Panc1 (cell line): ENCODE measurements around the gene SLC5A9. TPM values are rescaled to one million over a fixed set of nuclear protein-coding genes. Genes with fewer than 3 reads are reported as not detected.
"Not testable (repeated sequence)": the region's sequence is repeated elsewhere in the genome, so short reads cannot be mapped to it uniquely, and the experiment has no call there.

Experiments
- ATAC-seq: fragments of 200-7000 bp; cut with Tn5 transposase; 2 replicates; pipeline ENCODE4 v1.9.1; 2020; ENCODE audit warnings: mild to moderate bottlenecking, moderate library complexity
- BruUV-seq: library from RNA; stranded (reverse); fragments of 400-500 nt; replicated peaks from 2 replicates; lab custom pipeline; 2021; lab: Mats Ljungman, UMichigan
- CTCF ChIA-PET: fragments of 300-600 bp; sonication (Branson Sonifier 250); formaldehyde crosslinking; loops from one replicate; lab custom pipeline; 2022; ENCODE audit warnings: antibody characterized with exemption; lab: Charles Lee
- POLR2A ChIA-PET: fragments of 300-600 bp; sonication (Branson Sonifier 250); formaldehyde crosslinking; loops from one replicate; lab custom pipeline; 2022; ENCODE audit warnings: antibody characterized with exemption; lab: Charles Lee
- DNase-seq: peaks from one replicate; pipeline ENCODE4 v3.0.0-alpha.2; 2010; ENCODE audit warnings: low read depth, low spot score
- H3K27ac ChIP-seq: 2 replicates; pipeline ENCODE4 v1.5.1; 2011; ENCODE audit warnings: mild to moderate bottlenecking, low read length, inconsistent platforms
- H3K27me3 ChIP-seq: fragments of 200-500 bp; sonication (Bioruptor generic); 2 replicates; pipeline ENCODE4 v1.6.0; 2014; ENCODE audit warnings: low read length, inconsistent platforms; ENCODE audit not compliant: control insufficient read depth, insufficient read depth
- H3K36me3 ChIP-seq: fragments of 200-500 bp; sonication (Bioruptor generic); 2 replicates; pipeline ENCODE4 v1.5.1; 2014; ENCODE audit warnings: inconsistent platforms, mild to moderate bottlenecking, low read length, moderate library complexity; ENCODE audit not compliant: control insufficient read depth, insufficient read depth
- H3K4me1 ChIP-seq: 2 replicates; pipeline ENCODE4 v1.5.1; 2011; ENCODE audit warnings: inconsistent platforms, mild to moderate bottlenecking, low read length, moderate library complexity; ENCODE audit not compliant: control insufficient read depth, insufficient read depth
- H3K4me3 ChIP-seq, 2 experiments: 2 replicates each; pipeline ENCODE4 v1.5.1; 2011 to 2012; ENCODE audit warnings: low read depth in 2 of 2, low read length in 2 of 2, mild to moderate bottlenecking in 2 of 2, inconsistent platforms in 1 of 2, moderate library complexity in 1 of 2
- H3K9me3 ChIP-seq: fragments of 200-500 bp; sonication (Bioruptor generic); 2 replicates; pipeline ENCODE4 v1.5.1; 2014; ENCODE audit warnings: low read depth, mild to moderate bottlenecking, inconsistent platforms, low read length, moderate library complexity; ENCODE audit not compliant: control insufficient read depth, insufficient read depth
- CTCF ChIP-seq: fragments of 450-650 bp; IDR thresholded peaks from 2 replicates; pipeline ENCODE4 v1.5.1; 2017; ENCODE audit warnings: mild to moderate bottlenecking
- POLR2AphosphoS5 ChIP-seq: IDR thresholded peaks from 2 replicates; pipeline ENCODE4 v1.6.1; 2012; ENCODE audit warnings: mild to moderate bottlenecking, low read depth, low read length, moderate library complexity
- REST ChIP-seq, 2 experiments: IDR thresholded peaks; 2 replicates each; pipeline ENCODE4 v1.6.1; 2011 to 2012; ENCODE audit warnings: low read depth in 2 of 2, control low read depth in 1 of 2, low read length in 1 of 2, mild to moderate bottlenecking in 1 of 2, moderate library complexity in 1 of 2; ENCODE audit not compliant: insufficient read depth in 1 of 2
- SIN3A ChIP-seq: IDR thresholded peaks from 2 replicates; pipeline ENCODE4 v1.6.1; 2012; ENCODE audit warnings: low read depth, mild to moderate bottlenecking, low read length, moderate library complexity, borderline replicate concordance; ENCODE audit not compliant: insufficient read depth
- TCF7L2 ChIP-seq: IDR thresholded peaks from 2 replicates; pipeline ENCODE4 v1.6.1; 2011; ENCODE audit warnings: mild to moderate bottlenecking, low read depth, low read length, inconsistent platforms
- in situ Hi-C: cut with HindIII; loops from 2 replicates; pipeline ENCODE4 v1.10.0; 2016; ENCODE audit warnings: low sequenced_read_pairs, low pct_unique_long_range_greater_than_20kb
- intact Hi-C: fragments of 100-400 bp; cut with micrococcal nuclease; formaldehyde crosslinking; loops from one replicate; pipeline ENCODE4 v1.10.0; 2022; ENCODE audit not compliant: unreplicated experiment
- total RNA-seq: library from RNA; stranded (reverse); gene quantifications from one replicate; pipeline ENCODE4 v1.2.1, GENCODE V29; 2021; ENCODE audit not compliant: unreplicated experiment

SLC5A9 gene
- total RNA-seq, 1 experiment from 2014 or later = not detected

- in situ Hi-C loops (no loop called here), intact Hi-C loops (no loop called here)
- Histone ChIP-seq H3K4me3 (no peak overlapping the region), H3K9me3 (no peaks in the 10 kb centered on the region), H3K27ac (no peak overlapping the region), H3K36me3 (no peaks in the 10 kb centered on the region), H3K4me1 (no peaks in the 10 kb centered on the region), H3K27me3 (no peaks in the 10 kb centered on the region)
- TF ChIP-seq REST (IDR thresholded peaks at IDR 0.05; ENCODE audit: insufficient read depth in 1 of 2, low read depth in 2 of 2, low read length in 1 of 2) = no peak
- no peak for TF ChIP-seq POLR2AphosphoS5
- TF ChIP-seq SIN3A = no peak
- TF ChIP-seq CTCF = no peak
- no peak for TF ChIP-seq TCF7L2
- ChIA-PET POLR2A (no interaction called here), CTCF (no interaction called here)
- DNase-seq (no peak), ATAC-seq (no peak)
- no TSS peak for BruUV-seq
Observed at GRCh38 chr1:48266576-48266975, 44.1 kb downstream of the SLC5A9 start.

- in situ Hi-C loops, DNase-seq: not testable (repeated sequence)
Observed at GRCh38 chr1:48277437-48277836, 54.9 kb downstream of the SLC5A9 start.

GRCh38 chr1:48282329-48282728, 59.8 kb downstream of the SLC5A9 start:
- not testable (repeated sequence) for BruUV-seq, DNase-seq

More at GRCh38 chr1:48277437-48277836, 54.9 kb downstream of the SLC5A9 start:
- H3K9me3 ChIP-seq, H3K27ac ChIP-seq, POLR2A ChIA-PET, H3K4me1 ChIP-seq, H3K36me3 ChIP-seq, BruUV-seq, H3K4me3 ChIP-seq, H3K27me3 ChIP-seq, ATAC-seq, intact Hi-C loops: not testable (repeated sequence)
- CTCF ChIA-PET = interaction anchor here (0.6 kb wide), 1 partner anchor 223 kb away, joined by 10 read pairs; no protein-coding TSS in a partner anchor

More at GRCh38 chr1:48282329-48282728, 59.8 kb downstream of the SLC5A9 start:
- CTCF ChIA-PET, H3K27me3 ChIP-seq, H3K36me3 ChIP-seq, in situ Hi-C loops, POLR2A ChIA-PET, H3K9me3 ChIP-seq, H3K27ac ChIP-seq, ATAC-seq, H3K4me3 ChIP-seq, intact Hi-C loops, H3K4me1 ChIP-seq: not testable (repeated sequence)
